ENCODE data around the gene THNSL1. TPM values are rescaled to one million over a fixed set of nuclear protein-coding genes. Genes with fewer than 3 reads are reported as not detected.

THNSL1 gene
- polyA plus RNA-seq, 4 donors: 8.4 to 18.5 (median 16.8) TPM

GRCh38 chr10:25050402-25050801, 34.0 kb downstream of the THNSL1 start:
- DNase-seq (ENCODE audit: low read depth in 4 of 4, low spot score in 3 of 4): no peak

GRCh38 chr10:25052012-25052411, 35.6 kb downstream of the THNSL1 start:
- DNase-seq (ENCODE audit: low read depth in 4 of 4, low spot score in 3 of 4): no peak

DNA sequence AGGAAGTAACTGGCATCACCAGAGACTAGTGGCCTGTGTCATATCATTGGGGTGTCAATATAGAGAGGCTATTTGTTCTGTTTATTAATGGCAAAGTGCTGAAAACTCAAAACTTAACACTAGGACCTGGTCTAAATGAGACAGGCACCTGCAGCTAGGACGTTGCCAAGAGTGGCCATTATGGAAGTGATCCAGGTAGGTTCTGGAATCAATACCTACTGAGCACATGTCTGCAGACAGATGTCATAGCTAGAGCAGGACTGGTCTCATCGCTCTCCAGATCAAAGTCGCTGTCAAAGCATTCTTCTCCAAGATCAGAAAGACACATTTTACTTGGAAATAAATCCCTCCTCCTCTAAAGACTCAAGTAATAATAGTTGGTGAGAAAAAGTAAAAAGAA, 40.3 kb downstream of the THNSL1 start:
- DNase-seq (ENCODE audit: low read depth in 4 of 4, low spot score in 3 of 4): no peak

GRCh38 chr10:25057886-25058285, 41.5 kb downstream of the THNSL1 start:
- DNase-seq (ENCODE audit: low read depth in 4 of 4, low spot score in 3 of 4): no peak

- DNase-seq (ENCODE audit: low read depth in 4 of 4, low spot score in 3 of 4): no peak
Measured at GRCh38 chr10:25059990-25060389, 43.6 kb downstream of the THNSL1 start.

GRCh38 chr10:25061125-25061524, 44.7 kb downstream of the THNSL1 start:
- no peak for DNase-seq (ENCODE audit: low read depth in 4 of 4, low spot score in 3 of 4)

DNA sequence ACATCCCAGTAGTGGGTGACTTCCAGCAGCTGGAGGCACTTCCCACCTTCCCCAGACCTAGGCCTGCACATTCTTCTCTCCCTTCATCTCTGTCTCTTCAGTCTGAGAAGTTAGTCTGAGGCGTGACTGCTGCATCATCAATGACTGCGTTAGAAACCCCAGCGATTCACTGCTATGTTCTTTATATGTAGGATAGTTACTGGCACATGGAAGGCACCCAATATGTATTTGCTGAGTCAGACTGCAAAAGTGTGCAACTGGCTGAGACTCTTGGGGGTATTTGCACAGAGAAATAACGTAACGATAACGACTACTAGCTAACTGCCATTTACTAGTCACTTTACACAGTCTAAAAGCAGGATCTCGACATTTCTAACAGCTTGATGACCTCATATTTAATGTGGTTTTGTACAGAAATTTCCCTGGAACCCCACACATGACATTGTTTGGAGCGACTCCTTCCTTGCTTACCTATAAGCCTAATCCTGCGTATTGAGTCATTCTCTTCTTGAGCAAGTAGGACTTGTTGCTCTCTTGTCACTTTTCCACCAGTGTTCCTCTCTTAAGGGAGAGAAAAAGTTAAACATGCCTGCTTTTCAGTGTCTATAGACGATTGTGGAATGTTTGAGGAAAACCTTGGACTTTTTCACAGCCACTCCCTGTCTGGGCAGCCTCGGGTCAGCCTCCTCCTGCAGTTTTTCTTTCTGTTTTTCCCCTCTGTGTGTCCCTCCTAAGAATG, 45.5 kb downstream of the THNSL1 start:
- no peak for DNase-seq (ENCODE audit: low read depth in 4 of 4, low spot score in 3 of 4)

DNA sequence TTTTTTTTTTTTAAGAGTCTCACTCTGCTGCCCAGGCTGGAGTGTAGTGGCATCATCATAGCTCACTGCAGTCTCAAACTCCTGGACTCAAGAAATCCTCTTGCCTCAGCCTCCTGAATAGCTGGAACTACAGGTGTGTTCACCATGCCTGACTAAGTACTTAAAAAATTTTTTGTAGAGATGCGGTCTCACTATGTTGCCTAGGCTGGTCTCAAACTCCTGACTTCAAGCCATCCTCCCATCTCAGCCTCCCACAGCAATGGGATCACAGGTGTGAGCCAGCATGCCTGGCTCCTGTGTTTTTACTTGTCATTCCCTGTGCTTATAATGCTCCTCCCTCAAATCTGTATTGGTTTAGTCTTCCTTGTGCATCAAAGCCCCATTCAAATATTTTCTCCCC, 46.7 kb downstream of the THNSL1 start:
- DNase-seq (ENCODE audit: low read depth in 4 of 4, low spot score in 3 of 4): no peak

GRCh38 chr10:25063644-25064043, 47.2 kb downstream of the THNSL1 start:
- no peak for DNase-seq (ENCODE audit: low read depth in 4 of 4, low spot score in 3 of 4)

DNA sequence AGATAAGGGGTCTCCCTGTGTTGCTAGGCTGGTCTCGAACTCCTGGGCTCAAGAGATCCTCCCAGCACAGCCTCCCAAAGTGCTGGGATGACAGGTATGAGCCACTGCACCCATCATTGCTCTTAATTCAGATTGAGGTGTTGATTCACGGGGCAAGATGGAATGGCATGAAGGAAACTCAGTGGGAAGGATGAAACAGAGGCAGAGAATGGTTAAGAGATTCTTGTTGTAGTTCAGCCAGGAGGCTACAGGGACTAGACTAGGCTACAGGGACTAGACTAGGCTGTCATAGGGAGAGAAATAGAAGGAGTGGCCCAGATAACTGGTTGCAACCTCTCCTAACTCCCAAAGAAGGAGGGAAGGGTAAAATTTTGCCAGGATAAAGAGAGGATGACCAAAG, 48.0 kb downstream of the THNSL1 start:
- no peak for DNase-seq (ENCODE audit: low read depth in 4 of 4, low spot score in 3 of 4)

- no peak for DNase-seq (ENCODE audit: low read depth in 4 of 4, low spot score in 3 of 4)
Measured at GRCh38 chr10:25065761-25066476, 49.5 kb downstream of the THNSL1 start.

DNA sequence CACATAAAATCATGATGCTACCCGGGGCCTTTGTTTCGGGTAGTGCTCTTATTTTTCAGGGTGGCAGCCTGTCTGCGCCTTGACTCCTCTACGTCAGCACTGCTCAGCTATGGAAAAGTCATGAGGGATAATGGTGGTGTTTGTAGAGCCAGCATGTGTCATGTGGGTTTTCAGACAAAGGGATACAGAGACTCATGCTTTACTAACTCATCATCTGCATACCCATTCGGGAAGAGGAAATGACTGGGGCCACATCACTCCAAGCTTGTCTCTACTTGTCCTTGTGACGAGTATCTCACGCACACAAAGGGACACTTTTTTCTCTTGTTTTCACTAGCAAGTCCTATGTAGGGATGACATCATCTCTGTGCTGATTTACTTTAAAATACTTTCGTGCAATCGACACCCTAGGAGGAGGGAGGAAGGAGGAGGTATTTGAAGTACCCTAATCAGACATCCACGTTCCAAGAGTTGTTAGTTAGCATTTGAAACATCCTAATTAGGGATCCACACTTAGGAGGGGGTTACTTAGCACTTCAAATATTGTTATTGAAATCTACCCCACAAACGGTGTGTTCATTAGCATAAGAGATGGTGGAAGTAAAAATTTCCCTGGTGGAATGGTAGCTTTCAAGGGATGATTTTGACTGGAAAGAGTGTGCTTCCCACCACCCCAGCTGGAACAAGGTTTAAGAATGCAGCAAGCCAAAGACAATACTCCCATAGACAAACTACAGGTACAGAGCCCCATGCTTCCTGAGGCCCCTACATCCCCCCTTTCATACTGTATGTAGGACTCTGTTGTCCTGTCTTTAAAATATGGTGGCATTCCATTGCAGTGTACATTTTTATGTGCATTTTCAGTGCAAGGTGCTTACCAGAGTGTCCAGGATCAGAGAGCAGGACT, 52.0 kb downstream of the THNSL1 start:
- DNase-seq (ENCODE audit: low read depth in 4 of 4, low spot score in 3 of 4): no peak

- no peak for DNase-seq (ENCODE audit: low read depth in 4 of 4, low spot score in 3 of 4)
Measured at GRCh38 chr10:25071227-25071626, 54.8 kb downstream of the THNSL1 start.

- no peak for DNase-seq (ENCODE audit: low read depth in 4 of 4, low spot score in 3 of 4)
Measured at GRCh38 chr10:25072786-25073185, 56.4 kb downstream of the THNSL1 start.

DNA sequence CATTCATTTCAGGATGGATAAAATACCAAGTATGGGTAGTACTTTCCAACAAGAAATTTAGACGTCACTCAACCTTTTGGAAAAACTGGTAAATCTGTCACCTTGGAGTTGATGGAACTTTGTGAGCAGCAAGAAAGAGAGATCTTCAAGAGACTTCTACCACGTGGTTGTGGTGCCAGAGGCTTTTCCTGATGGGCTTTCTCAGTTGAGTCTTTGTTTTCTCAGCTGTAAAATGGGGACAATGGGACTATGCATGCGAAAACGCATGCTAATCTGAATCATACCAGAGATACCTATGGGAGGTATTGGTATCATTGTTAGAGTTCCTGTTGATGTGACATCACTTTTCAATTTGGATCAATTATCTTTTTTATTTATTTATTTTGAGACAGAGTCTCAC, 59.4 kb downstream of the THNSL1 start:
- no peak for DNase-seq (ENCODE audit: low read depth in 4 of 4, low spot score in 3 of 4)

Other genes starting within 250 kb of the THNSL1 start
- 10 to 100 TPM; 37.0 to 53.0 (median 40.8) TPM for gene PRTFDC1, start 64.0 kb upstream of the THNSL1 start, polyA plus RNA-seq (ENCODE audit: insufficient read length in 4 of 4)
- gene ENKUR, start 454 bp upstream of the THNSL1 start, polyA plus RNA-seq (ENCODE audit: insufficient read length in 4 of 4): 1 to 10 TPM; 1.5 to 4.7 (median 4.2) TPM
- under 1 TPM; 0.26 to 0.49 (median 0.35) TPM for gene GPR158, start 158.4 kb downstream of the THNSL1 start, polyA plus RNA-seq (ENCODE audit: insufficient read length in 4 of 4)